ENCODE results near the gene TEX101. TPM values are rescaled to one million over a fixed set of nuclear protein-coding genes. Genes with fewer than 3 reads are reported as not detected.

The TEX101 gene
- not detected in 5 replicates for total RNA-seq (2022; extraction: Qiagen RNA extraction)

GRCh38 chr19:43414554-43414953 is at the start of gene TEX101:
Gene TEX101, plus strand, starts transcription at chr19:43414890. Its CDS starts 1,030 bp downstream, at chr19:43415920.

GRCh38 chr19:43465468-43466120 is 50.9 kb downstream of the TEX101 start, which contains the start of gene LYPD3:
Gene LYPD3, minus strand, starts transcription at chr19:43465608. Its CDS starts 37 bp downstream, at chr19:43465571.

Other genes with a start within 250 kb of the TEX101 start
- 0.45 to 0.90 TPM (median 0.52 TPM) in 5 replicates for gene PSG5, start 228.4 kb upstream of the TEX101 start, total RNA-seq (2022; extraction: Qiagen RNA extraction)
- 0.37 to 0.83 TPM (median 0.52 TPM) in 5 replicates for gene PSG4, start 209.3 kb upstream of the TEX101 start, total RNA-seq (2022; extraction: Qiagen RNA extraction)
- gene PSG9, start 145.4 kb upstream of the TEX101 start, total RNA-seq (2022; extraction: Qiagen RNA extraction), result 0.08 to 0.20 TPM (median 0.09 TPM) in 4 of 5 replicates, not detected in the other
- 0.05 to 0.18 TPM (median 0.12 TPM) in 4 of 5 replicates, not detected in the other for gene CD177, start 61.2 kb upstream of the TEX101 start, total RNA-seq (2022; extraction: Qiagen RNA extraction)
- 0.15 to 0.42 TPM (median 0.22 TPM) in 5 replicates for gene LYPD3, start 50.7 kb downstream of the TEX101 start, total RNA-seq (2022; extraction: Qiagen RNA extraction)
- gene PHLDB3, start 89.9 kb downstream of the TEX101 start, total RNA-seq (2022; extraction: Qiagen RNA extraction), result 8.4 to 9.4 TPM (median 9.0 TPM) in 5 replicates
- 39.5 to 53.9 TPM (median 49.8 TPM) in 5 replicates for gene ETHE1, start 112.3 kb downstream of the TEX101 start, total RNA-seq (2022; extraction: Qiagen RNA extraction)
- gene ZNF575, start 118.3 kb downstream of the TEX101 start, total RNA-seq (2022; extraction: Qiagen RNA extraction), result 1.2 to 2.6 TPM (median 2.2 TPM) in 5 replicates
- gene XRCC1, start 160.6 kb downstream of the TEX101 start, total RNA-seq (2022; extraction: Qiagen RNA extraction), result 25.3 to 30.9 TPM (median 27.5 TPM) in 5 replicates
- gene PINLYP, start 160.9 kb downstream of the TEX101 start, total RNA-seq (2022; extraction: Qiagen RNA extraction), result 0.10 to 0.15 TPM (median 0.11 TPM) in 3 of 5 replicates, not detected in the others
- gene IRGQ, start 181.2 kb downstream of the TEX101 start, total RNA-seq (2022; extraction: Qiagen RNA extraction), result 4.3 to 6.7 TPM (median 5.2 TPM) in 5 replicates
- 14.6 to 21.1 TPM (median 20.4 TPM) in 5 replicates for gene ZNF576, start 181.7 kb downstream of the TEX101 start, total RNA-seq (2022; extraction: Qiagen RNA extraction)
- gene SRRM5, start 197.2 kb downstream of the TEX101 start, total RNA-seq (2022; extraction: Qiagen RNA extraction), result 0.60 to 1.0 TPM (median 0.69 TPM) in 5 replicates
- gene ZNF428, start 204.7 kb downstream of the TEX101 start, total RNA-seq (2022; extraction: Qiagen RNA extraction), result 46.5 to 66.2 TPM (median 63.8 TPM) in 5 replicates
- gene CADM4, start 225.0 kb downstream of the TEX101 start, total RNA-seq (2022; extraction: Qiagen RNA extraction), result 6.9 to 10.1 TPM (median 9.3 TPM) in 5 replicates

Measured in A549 treated with AZD2906 at 1 μM for 4 hours (cell line).